ENCODE results near the gene MRC1. TPM values are rescaled to one million over a fixed set of nuclear protein-coding genes. Genes with fewer than 3 reads are reported as not detected.

The MRC1 gene
- total and polyA plus RNA-seq, 2 of the 8 experiments (the other 6 are each of a cell fraction or from before 2014, with no cell fraction given): 0.03 to 0.06 TPM

DNA sequence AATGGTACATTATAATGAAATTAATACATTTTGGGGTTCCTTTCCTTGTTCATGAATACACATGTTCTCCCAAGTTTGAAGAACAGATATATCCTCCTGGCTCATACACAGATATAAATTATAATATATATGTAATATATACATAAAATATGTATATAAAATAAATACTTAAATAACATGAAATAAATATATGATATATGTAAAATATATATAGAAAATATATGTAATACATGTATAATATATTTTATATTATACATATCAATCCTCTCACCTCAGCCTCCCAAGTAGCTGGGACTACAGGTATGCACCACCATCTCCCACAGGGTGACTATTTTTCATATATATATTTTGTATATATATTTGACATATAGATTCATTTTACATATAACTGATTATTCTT, 68.0 kb downstream of the MRC1 start (continued):
- TF ChIP-seq, protein P1, sequence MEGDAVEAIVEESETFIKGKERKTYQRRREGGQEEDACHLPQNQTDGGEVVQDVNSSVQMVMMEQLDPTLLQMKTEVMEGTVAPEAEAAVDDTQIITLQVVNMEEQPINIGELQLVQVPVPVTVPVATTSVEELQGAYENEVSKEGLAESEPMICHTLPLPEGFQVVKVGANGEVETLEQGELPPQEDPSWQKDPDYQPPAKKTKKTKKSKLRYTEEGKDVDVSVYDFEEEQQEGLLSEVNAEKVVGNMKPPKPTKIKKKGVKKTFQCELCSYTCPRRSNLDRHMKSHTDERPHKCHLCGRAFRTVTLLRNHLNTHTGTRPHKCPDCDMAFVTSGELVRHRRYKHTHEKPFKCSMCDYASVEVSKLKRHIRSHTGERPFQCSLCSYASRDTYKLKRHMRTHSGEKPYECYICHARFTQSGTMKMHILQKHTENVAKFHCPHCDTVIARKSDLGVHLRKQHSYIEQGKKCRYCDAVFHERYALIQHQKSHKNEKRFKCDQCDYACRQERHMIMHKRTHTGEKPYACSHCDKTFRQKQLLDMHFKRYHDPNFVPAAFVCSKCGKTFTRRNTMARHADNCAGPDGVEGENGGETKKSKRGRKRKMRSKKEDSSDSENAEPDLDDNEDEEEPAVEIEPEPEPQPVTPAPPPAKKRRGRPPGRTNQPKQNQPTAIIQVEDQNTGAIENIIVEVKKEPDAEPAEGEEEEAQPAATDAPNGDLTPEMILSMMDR (IDR thresholded peaks at IDR 0.05; ENCODE audit: control extremely low read depth in 1 of 3, insufficient read depth in 1 of 3, low read depth in 1 of 3, low read length in 3 of 3): no peak
